GM19043 (cell line): ENCODE results near the gene PDE8B.

ENCODE experiments used
- ATAC-seq: cut with Tn5 transposase; IDR thresholded peaks from one replicate; pipeline ENCODE4 v1.9.1; 2021; ENCODE audit warnings: low read depth; ENCODE audit not compliant: unreplicated experiment

PDE8B gene

GRCh38 chr5:77282337-77283027 lies 72.0 kb downstream of the PDE8B start:
- ATAC-seq, result no peak

- no peak for ATAC-seq
These were observed 74.9 kb downstream of the PDE8B start for GRCh38 chr5:77285251-77285841.

- no peak for ATAC-seq
These were observed 81.7 kb downstream of the PDE8B start for GRCh38 chr5:77292026-77292757.

GRCh38 chr5:77294185-77294584 lies 83.7 kb downstream of the PDE8B start:
- no peak for ATAC-seq

DNA sequence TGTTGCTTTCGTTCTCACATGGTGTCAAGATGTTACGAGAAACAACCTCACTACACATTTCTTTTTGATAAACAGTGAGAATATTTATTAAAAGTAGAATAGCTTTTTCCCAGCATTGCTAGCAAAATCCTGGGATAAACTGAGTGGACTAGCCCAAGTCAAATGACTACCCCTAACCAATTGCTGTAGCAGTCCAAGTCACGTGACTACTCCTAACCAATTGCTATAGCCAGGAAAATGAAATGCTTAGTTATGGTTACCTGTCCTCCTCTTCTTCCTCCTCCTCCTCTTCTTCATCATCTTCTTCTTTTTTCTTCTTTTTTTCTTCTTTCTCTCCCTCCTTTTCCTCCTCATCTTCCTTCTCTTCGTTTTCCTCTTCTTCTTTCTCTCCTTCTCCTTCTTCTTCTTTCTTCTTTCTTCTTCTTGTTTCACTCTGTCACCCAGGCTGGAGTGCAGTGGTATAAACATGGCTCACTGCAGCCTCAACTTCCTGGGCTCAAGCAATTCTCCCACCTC lies 85.4 kb downstream of the PDE8B start:
- no peak for ATAC-seq

GRCh38 chr5:77298146-77298545 lies 87.7 kb downstream of the PDE8B start:
- ATAC-seq, result no peak

GRCh38 chr5:77300451-77300850 lies 90.0 kb downstream of the PDE8B start:
- ATAC-seq, result no peak

DNA sequence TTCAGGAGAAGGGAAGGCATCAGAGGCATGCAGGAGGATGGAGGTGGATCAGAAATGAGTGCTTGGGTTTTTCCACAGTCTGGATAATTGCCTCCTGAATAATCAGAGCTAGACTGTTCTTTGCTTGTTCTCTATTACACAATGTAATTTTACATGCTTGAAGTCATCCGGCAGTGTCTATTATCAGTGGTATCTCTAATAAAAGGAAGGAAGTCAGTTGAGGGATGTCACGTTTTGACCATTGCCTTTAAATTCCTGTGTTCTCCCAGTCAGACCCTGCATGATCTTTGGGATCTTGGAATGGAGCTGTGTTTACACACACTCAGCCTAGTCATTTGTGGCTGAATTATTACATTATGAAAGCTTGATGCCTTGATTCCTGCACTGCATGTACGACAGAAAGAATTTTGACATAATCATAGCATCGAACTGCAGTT lies 91.0 kb downstream of the PDE8B start:
- no peak for ATAC-seq

DNA sequence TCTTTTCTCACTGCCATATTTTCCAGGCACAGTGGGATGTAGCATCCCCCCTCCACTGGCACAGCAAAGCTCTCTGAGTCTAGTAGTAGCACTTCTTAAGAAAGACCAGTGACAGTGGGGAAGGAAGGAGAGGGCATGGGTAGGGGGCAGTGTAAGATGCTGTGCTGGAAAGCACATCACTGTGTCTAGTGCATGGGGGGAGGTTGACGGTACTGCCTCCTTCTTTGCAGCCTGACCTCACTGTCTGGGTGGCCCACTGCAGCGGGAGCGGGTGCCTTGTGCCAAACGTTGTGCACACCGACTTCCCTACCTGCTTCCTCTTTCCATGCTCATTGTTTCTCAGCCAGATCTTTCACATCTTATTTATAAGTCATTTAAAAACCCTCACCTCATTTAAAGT lies 91.8 kb downstream of the PDE8B start:
- no peak for ATAC-seq

DNA sequence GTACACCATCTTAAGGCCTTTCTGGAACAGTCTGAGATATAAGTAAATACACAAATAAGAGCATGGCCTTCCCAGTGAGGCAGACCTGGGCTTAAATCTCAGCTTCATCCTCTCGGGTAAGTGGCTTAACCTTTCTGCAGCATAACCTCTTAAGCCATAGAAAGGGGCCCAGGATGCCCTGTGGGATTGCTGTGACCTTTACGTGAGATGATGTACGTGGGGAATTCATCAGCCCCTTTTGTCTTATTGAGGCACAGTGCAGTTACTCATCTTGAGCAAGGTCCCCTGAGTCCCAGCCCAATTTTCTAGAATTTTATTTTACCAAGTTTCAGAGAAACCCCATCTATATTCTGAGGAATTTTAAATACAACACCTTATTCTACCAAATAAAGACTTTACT lies 92.2 kb downstream of the PDE8B start:
- ATAC-seq, result no peak

GRCh38 chr5:77304388-77304787 lies 93.9 kb downstream of the PDE8B start:
- no peak for ATAC-seq

GRCh38 chr5:77305222-77305846 lies 94.9 kb downstream of the PDE8B start:
- ATAC-seq, result no peak

DNA sequence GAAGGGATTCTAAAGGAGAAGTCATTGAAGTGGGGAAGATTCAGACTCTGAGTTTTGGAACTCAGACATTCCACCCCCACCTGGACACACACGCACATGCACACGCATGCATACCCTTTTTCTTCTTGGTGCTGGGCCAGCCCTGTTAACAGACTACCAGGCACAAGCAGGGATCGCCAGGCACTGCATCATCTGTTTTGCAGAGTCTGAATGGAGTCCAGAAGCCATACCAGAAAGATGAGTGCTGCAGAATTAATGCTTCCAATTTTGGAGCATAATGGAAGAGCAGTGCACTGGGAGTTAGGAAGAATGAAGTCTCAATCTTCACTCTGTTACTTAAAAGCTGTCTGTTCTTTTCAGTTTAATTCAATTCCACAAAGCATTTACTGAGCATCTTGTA lies 95.5 kb downstream of the PDE8B start:
- ATAC-seq, result no peak

GRCh38 chr5:77306531-77306930 lies 96.1 kb downstream of the PDE8B start:
- no peak for ATAC-seq

GRCh38 chr5:77308154-77308960 lies 97.9 kb downstream of the PDE8B start:
- no peak for ATAC-seq

DNA sequence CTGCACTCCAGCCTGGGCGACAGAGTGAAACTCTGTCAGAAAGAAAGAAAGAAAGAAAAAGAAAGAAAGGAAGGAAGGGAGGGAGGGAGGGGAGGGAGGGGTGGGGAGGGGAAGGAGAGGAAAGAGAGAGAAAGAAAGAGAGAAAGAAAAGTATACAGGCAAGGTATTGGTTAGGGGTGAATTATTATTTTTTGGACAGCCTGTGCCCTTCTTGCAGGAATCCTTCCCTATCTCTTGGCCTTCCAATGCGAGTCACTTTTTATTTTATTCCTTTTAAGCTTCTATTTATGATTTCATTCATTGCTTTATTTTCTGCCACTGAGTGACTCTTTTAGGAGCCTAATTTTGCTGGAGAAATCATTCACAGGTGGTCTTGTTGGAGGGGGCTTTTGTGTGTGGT lies 98.7 kb downstream of the PDE8B start:
- ATAC-seq, result no peak

DNA sequence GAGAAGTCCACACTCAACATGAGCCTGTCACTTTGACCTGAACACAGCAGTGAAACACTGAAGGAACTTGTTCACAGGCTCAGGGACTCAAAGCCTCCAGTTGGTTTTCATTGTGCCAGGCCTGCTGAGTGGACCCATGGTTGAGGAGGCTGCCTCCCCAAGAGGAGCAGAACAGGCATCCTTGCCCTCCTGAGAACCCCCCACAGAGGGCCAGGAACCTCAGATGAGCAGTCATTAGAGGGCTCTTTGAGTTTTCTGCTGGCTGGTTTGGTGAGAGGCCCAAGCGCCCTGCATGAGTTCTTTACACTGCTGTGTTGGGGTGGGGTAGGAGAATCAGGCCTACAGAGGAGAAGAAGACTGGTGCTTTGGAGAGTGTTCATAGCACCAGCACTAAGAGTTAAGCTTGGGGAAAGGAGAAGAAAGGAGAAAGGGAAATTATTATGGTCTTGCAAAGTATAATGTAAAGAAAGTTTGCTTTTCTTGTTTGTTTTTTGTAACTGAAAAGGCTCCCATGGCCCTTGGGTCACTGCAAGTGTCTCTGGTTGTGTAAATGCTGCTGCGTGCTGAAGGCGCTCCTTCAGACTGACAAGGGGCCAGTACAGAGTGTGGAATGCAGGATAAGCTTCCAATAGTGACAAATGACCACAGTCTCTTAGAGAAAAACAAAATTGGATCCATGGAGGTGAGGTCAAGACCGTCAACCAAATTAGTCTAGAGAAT lies 100.2 kb downstream of the PDE8B start:
- no peak for ATAC-seq

- no peak for ATAC-seq
These were observed 100.7 kb downstream of the PDE8B start for GRCh38 chr5:77311214-77311571.

- no peak for ATAC-seq
These were observed 101.9 kb downstream of the PDE8B start for GRCh38 chr5:77312413-77312812.
